Natural killer cell (primary cell): ENCODE measurements around the gene MARF1. TPM values are rescaled to one million over a fixed set of nuclear protein-coding genes. Genes with fewer than 3 reads are reported as not detected.
A peak's percentile ranks its signal among the peaks of the same experiment; 100 is the strongest.
"Not testable (repeated sequence)": the region's sequence is repeated elsewhere in the genome, so short reads cannot be mapped to it uniquely, and the experiment has no call there.

Source experiments
- ATAC-seq, 3 donors: fragments of 150-1000 bp in 2 of 3; fragments of 200-7000 bp in 1 of 3; cut with Tn5 transposase; 1 replicate in 1 of 3; 2 replicates in 2 of 3; pipeline ENCODE4 v1.10.0; 2021; ENCODE audit warnings: mild to moderate bottlenecking in 2 of 3, moderate library complexity in 2 of 3
- DNase-seq, 2 donors: peaks; one replicate each; pipeline versions ENCODE4 v3.0.0 to v3.0.0-alpha.2; 2013 to 2021; ENCODE audit warnings: mixed read lengths in 1 of 2
- H3K27ac ChIP-seq: one replicate; pipeline ENCODE4 v1.5.1; 2013; ENCODE audit warnings: mild to moderate bottlenecking, low read length
- H3K27me3 ChIP-seq: one replicate; pipeline ENCODE4 v1.6.1; 2013; ENCODE audit warnings: low read length; ENCODE audit not compliant: control insufficient read depth, insufficient read depth
- H3K36me3 ChIP-seq: one replicate; pipeline ENCODE4 v1.6.1; 2013; ENCODE audit warnings: low read length; ENCODE audit not compliant: control insufficient read depth, insufficient read depth
- H3K4me1 ChIP-seq: one replicate; pipeline ENCODE4 v1.6.1; 2013; ENCODE audit warnings: low read length; ENCODE audit not compliant: control insufficient read depth, insufficient read depth
- H3K4me3 ChIP-seq: one replicate; pipeline ENCODE4 v1.5.1; 2013; ENCODE audit warnings: low read length
- H3K9me3 ChIP-seq: one replicate; pipeline ENCODE4 v1.6.1; 2013; ENCODE audit warnings: low read length; ENCODE audit not compliant: control insufficient read depth, insufficient read depth
- H3K27ac Mint-ChIP-seq, 2 donors: one replicate each; pipeline ENCODE4 v1.8.0; 2022; ENCODE audit warnings: mild to moderate bottlenecking in 2 of 2, mixed read lengths in 2 of 2, moderate library complexity in 1 of 2
- H3K27me3 Mint-ChIP-seq, 2 donors: one replicate each; pipeline ENCODE4 v1.8.0; 2022; ENCODE audit warnings: low read depth in 2 of 2, mixed read lengths in 2 of 2
- H3K36me3 Mint-ChIP-seq: one replicate; pipeline ENCODE4 v1.8.0; 2022; ENCODE audit warnings: mixed read lengths
- H3K4me1 Mint-ChIP-seq, 2 donors: one replicate each; pipeline ENCODE4 v1.8.0; 2022; ENCODE audit warnings: mixed read lengths in 2 of 2
- H3K4me3 Mint-ChIP-seq: one replicate; pipeline ENCODE4 v1.8.0; 2022; ENCODE audit warnings: mild to moderate bottlenecking, moderate library complexity, mixed read lengths
- H3K9me3 Mint-ChIP-seq, 2 donors: one replicate each; pipeline ENCODE4 v1.8.0; 2022; ENCODE audit warnings: mixed read lengths in 2 of 2
- CTCF ChIP-seq: fragments of 200-600 bp; IDR thresholded peaks from one replicate; pipeline ENCODE4 v1.8.0; 2022; ENCODE audit warnings: antibody characterized with exemption
- WGBS: methylation state at CpG from one replicate; pipeline ENCODE4 v1.1.7; 2013; ENCODE audit warnings: missing lambda C conversion rate; ENCODE audit not compliant: insufficient coverage; 5-methylcytosine and 5-hydroxymethylcytosine counted together
- intact Hi-C: fragments of 100-400 bp; cut with micrococcal nuclease; formaldehyde crosslinking; loops from one replicate; pipeline ENCODE4 v1.14.2; 2022
- total RNA-seq, 4 donors: library from RNA; stranded (reverse); fragments of 120-200 nt in 1 of 4; gene quantifications; one replicate each; pipeline versions ENCODE4 v1.2.3 to v1.2.4, GENCODE V29; 2013 to 2022

Gene MARF1
- total RNA-seq, 3 donors from 2014 or later (not counting 1 experiment from before 2014, with no cell fraction given): 127 to 149 (median 140) TPM

GRCh38 chr16:15572329-15573001, 70.5 kb downstream of the MARF1 start:
- Histone ChIP-seq H3K4me1 (no peaks in the 10 kb centered on the region), H3K4me3 (no peak overlapping the region), H3K27ac (no peak overlapping the region), H3K9me3 (no peaks in the 10 kb centered on the region), H3K27me3 (no peaks in the 10 kb centered on the region), H3K36me3 (no peaks in the 10 kb centered on the region)
- Mint-ChIP-seq H3K27me3 (no peaks in the 10 kb centered on the region), H3K4me3 (no peak overlapping the region), H3K27ac (no peak overlapping the region), H3K36me3 (no peaks in the 10 kb centered on the region), H3K4me1 (peaks cover 4 to 15% of the 10 kb centered on the region in 2 donors), H3K9me3 (no peaks in the 10 kb centered on the region)
- TF ChIP-seq CTCF: no peak
- ATAC-seq (no peak), DNase-seq (no peak)
- WGBS: 64% methylated on average over 7 of the region's 9 CpGs
- intact Hi-C loops: no loop called here

GRCh38 chr16:15571557-15571956, 71.4 kb downstream of the MARF1 start:
- no peaks in the 10 kb centered on the region for H3K36me3 Mint-ChIP-seq
- H3K4me3 Mint-ChIP-seq: no peak overlapping the region
- peaks cover 4 to 15% of the 10 kb centered on the region in 2 donors for H3K4me1 Mint-ChIP-seq
- Histone ChIP-seq H3K27me3 (no peaks in the 10 kb centered on the region), H3K4me1 (no peaks in the 10 kb centered on the region), H3K4me3 (no peak overlapping the region), H3K9me3 (no peaks in the 10 kb centered on the region), H3K27ac (no peak overlapping the region), H3K36me3 (no peaks in the 10 kb centered on the region)
- 50% methylated on average over 5 of the region's 6 CpGs for WGBS
- no peak for ATAC-seq
- no peaks in the 10 kb centered on the region for H3K27me3 Mint-ChIP-seq
- TF ChIP-seq CTCF: no peak
- no peak for DNase-seq
- intact Hi-C loops: no loop called here
- H3K9me3 Mint-ChIP-seq: no peaks in the 10 kb centered on the region
- peak overlapping the region in 1 of 2 donors; percentile 35 for H3K27ac Mint-ChIP-seq

- intact Hi-C loops, H3K4me3 Mint-ChIP-seq, H3K27me3 Mint-ChIP-seq: not testable (repeated sequence)
These were observed 72.3 kb downstream of the MARF1 start for GRCh38 chr16:15570666-15571065.

GRCh38 chr16:15567823-15568222, 75.1 kb downstream of the MARF1 start:
- H3K4me3 ChIP-seq: no peak overlapping the region
- Mint-ChIP-seq H3K4me3 (no peak overlapping the region), H3K36me3 (no peaks in the 10 kb centered on the region), H3K4me1 (peaks cover 14 to 16% of the 10 kb centered on the region in 2 donors), H3K27ac (no peak overlapping the region), H3K27me3 (no peaks in the 10 kb centered on the region), H3K9me3 (no peaks in the 10 kb centered on the region)
- no peaks in the 10 kb centered on the region for H3K27me3 ChIP-seq
- no peak for TF ChIP-seq CTCF
- DNase-seq: no peak
- H3K9me3 ChIP-seq: peaks cover 3% of the 10 kb centered on the region
- peaks cover 2% of the 10 kb centered on the region for H3K4me1 ChIP-seq
- H3K36me3 ChIP-seq: no peaks in the 10 kb centered on the region
- no peak overlapping the region for H3K27ac ChIP-seq
- 97% methylated on average over 5 of the region's 5 CpGs for WGBS
- intact Hi-C loops: no loop called here
- ATAC-seq: no peak

More at GRCh38 chr16:15570666-15571065, 72.3 kb downstream of the MARF1 start:
- H3K9me3 Mint-ChIP-seq, H3K36me3 Mint-ChIP-seq, H3K4me3 ChIP-seq, H3K27ac ChIP-seq, ATAC-seq, H3K9me3 ChIP-seq, H3K36me3 ChIP-seq, DNase-seq, H3K4me1 ChIP-seq, H3K27ac Mint-ChIP-seq, H3K27me3 ChIP-seq: not testable (repeated sequence)
- 94% methylated on average over 4 of the region's 4 CpGs for WGBS
- H3K4me1 Mint-ChIP-seq: peaks cover 4 to 13% of the 10 kb centered on the region in 2 donors
